SIG-M5 treated with dmso at 0.1 percent for 504 hours (cell line): ENCODE measurements around the gene PELI2.

Experiments
- DNase-seq: peaks from one replicate; lab custom pipeline; 2025; ENCODE audit not compliant: unreplicated experiment; lab: John Stamatoyannopoulos, UW

The PELI2 gene

DNA sequence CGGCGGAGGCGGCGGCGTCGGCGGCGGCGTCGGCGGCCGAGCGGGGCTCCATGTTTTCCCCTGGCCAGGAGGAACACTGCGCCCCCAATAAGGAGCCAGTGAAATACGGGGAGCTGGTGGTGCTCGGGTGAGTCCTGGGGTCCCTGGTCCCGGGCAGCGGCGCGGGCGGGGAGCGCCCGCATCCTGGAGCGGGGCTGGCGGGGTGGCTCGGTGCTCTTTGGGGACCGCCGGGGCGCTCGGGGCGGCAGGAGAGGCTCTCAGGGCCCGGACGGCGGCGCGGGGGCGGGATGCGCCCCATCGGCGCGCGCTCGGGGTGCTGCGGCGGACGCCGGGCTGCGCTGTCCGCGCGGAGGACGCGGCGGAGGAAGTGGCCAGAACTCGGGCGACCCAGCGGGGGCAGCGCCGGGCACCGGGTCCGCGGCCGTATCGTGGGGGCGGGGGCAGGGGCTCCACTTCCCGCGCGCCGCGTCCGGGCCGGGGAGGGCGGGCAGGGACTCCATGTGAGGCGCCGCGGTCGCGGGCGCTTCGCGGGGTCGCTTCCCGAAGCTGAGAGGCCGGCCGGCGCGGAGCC lies 485 bp downstream of the PELI2 start:
- no peak for DNase-seq

DNA sequence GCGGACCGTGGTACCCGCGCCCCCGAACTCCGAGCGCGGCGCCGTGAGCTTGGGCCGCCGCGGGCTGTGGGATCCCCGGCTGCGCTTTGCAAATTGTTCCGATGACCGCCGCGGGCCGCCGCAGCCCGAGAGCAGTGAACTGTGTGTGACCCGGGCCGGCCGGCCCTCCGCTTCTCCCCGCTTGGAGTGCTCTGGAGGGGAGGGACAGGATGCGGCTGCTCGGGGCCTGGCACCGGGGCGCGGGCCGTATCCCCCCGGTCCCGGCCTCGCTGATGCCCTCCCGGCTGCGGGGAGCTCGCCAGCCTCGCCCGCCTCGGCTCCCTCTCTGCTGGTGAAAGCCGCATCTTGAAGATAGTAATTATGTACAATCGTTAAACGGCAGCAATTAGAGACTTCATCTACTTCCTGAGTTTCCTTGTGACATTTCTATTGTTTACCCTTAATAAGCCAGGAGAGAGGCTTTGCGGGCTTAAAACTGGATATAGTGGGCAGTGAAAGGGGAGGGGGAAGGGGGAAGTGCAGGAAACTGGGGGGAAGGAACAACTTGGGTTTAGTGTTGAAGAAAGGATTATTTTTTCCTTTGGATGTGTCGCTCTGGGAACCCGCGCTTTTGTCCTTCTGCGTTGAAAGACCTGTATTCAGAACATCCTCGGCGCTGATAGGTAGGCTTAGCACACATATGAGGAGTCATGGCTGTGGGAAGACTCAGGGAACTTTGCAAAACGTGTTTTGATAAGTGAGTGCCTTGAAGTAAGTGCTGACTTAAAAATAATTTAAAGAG lies 1.2 kb downstream of the PELI2 start:
- peak; percentile 21 for DNase-seq

DNA sequence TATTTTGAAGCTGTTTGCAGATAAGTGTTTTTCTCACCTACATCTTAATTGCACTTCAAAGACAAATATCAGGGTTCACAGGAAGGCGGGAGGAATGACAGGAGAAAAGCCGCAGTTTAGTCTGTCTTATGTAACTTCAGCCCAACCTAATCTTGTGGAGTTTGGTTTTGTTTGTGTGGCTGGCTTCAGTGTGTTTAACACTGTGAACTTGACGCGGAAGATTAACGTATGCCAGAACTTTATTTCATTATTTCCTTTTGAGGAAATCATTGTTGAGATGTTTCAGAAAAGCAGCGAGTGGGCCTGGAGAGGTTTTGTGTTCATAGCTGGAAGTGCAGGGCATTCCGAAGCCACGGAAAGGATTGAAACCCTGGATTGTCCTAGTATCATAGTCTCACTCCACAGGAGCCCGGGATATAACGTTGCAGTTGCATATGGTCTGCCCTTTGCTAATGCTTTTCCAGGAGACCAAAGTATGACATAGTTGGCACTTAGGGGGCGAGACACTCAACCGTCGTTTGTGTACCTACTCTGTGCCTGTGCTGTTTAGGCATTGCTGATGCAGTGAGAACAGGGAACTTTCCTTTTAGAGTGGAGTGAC lies 2.0 kb downstream of the PELI2 start:
- DNase-seq = no peak

DNA sequence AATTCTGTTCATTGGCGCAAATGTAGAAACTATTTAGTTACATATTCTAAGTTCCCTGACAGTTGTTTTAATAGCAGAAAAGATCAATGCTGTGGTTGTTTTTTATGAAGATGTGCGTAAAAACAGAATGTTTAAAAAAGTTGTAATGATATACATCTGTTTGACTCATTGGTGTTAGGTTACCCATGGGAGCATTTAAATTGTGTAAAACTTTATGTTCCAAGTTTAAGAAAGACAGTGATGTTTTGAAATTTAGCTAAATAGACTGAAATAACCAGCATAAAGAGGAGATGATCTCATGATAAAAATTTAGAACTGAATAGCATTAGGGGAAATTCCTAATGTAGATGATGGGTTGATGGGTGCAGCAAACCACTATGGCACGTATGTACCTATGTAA lies 3.6 kb downstream of the PELI2 start:
- DNase-seq = no peak

DNA sequence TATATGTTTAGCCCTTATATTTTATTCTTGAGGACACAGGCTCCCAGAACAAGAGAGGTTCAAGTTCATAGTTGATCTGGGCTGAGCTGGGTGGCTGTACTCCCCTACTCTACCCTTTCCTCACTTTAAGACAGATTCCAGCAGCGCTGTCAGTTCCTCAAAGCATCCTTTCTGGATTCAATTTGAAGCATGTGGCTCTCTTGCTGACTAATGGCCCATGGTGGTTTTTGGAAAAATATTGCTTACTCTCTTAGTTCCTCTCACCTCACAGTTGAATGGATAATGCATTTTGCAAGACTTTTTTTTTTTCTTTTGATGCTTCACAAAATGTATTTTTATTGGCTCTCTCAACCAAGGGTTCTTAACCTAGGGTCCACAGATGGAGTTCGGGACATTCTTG lies 4.1 kb downstream of the PELI2 start:
- DNase-seq = no peak

DNA sequence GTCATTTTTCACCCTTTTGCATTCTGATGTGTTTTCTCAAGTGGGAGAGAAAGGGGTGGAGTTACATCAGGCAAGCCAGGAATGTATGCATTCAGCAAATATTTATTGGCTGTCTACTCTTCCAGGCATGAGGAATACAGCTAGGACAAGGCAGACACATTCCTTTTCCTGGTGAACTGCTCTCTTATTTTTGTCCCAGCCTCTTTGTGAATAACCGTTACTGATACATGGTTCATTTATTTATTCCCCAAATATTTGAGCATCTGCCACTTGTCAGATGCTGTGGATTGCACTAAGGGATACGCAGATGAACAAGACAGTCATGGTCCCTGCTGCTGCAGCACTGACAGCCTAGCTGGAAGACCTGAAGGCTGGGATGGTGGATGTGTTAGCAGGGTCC lies 6.1 kb downstream of the PELI2 start:
- DNase-seq = no peak

DNA sequence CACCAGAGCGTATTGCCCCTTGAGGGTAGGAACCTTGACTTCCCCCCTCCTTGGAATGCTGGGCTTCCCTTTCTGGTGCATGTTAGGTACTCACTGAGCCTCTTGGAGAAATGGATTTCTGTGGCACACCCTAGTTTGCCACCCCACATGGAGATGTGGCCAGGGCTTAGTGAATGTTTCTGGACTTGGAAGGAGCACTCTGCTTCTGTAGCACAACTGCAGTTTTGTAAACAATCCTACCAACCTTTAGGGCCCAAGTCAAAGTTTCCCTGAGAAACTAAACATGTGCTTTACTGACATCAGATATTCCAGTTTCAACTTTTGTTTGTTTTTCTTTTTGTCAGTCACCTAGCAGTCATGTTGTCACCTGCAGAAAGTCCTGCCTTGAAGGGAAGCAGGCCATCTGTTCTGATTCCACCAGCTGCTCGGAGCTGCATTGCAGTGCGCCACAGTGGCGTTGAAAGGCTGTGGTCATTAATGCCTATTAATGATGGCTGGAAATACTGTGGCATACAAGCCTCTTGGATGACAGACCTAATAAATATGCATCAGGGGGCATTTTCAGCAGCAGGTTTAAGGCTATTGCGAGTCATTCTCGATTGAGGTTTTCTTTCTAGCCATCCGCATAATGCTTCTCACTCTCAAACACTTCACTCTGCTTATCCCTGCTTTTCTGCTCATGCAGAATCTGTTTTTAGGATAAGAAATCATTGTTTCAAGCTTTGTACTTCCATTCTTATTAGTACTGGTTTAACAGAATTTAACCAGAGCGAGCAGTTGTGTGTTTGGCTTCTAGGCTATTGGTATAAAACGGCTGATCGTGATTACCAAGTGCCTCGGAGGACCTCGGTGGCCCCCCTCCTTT lies 7.8 kb downstream of the PELI2 start:
- no peak for DNase-seq

DNA sequence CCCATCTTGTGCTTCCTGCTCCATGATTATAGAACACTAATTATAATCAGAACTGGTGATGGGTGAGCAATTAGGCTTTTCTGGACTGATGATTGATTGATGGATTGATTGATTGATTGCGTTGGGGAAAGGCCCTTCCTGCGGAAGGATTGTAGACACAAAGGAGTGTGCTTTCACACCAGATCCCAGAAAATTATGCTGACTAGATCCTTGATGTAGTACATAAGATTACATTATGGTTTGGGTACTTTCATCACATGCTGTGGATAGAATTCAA lies 8.4 kb downstream of the PELI2 start:
- no peak for DNase-seq

DNA sequence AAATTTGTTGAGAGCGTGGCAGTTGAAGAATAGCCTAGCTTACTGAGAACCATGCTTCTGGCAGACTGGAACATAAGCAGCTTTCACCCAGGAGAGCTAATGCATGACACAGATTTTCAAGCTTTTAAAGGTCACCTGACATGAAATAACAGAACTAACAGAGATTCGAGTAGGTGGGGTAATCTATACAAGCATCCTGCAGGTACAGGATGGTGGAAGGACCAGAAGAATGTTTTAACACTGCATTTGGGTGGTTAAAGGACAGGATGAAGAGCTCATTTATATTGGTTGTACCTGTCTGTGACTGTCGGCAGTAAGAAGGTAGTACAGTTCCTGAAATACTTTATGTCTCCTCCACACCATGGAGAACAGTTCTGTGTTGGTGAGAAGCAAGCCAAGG lies 8.9 kb downstream of the PELI2 start:
- no peak for DNase-seq

DNA sequence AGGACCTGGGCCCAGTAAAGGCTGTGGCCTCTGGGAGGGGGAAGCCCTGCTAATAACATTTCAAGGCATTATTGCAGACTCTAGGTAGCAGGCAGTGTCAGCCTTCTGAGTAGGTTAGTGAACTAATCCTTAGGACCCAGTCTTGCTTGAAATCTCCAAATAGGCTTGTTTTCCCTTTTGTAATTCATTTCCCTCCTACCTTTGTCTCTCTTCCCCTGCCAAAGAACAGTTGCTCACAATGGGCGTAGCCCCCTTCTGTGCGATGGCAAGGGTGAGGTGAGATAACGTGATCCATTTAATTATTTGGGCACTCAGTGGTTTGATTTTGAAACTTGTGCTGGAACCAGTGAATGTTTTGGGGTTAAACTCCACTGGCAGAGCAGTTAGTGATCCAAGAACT lies 10.9 kb downstream of the PELI2 start:
- DNase-seq = no peak

DNA sequence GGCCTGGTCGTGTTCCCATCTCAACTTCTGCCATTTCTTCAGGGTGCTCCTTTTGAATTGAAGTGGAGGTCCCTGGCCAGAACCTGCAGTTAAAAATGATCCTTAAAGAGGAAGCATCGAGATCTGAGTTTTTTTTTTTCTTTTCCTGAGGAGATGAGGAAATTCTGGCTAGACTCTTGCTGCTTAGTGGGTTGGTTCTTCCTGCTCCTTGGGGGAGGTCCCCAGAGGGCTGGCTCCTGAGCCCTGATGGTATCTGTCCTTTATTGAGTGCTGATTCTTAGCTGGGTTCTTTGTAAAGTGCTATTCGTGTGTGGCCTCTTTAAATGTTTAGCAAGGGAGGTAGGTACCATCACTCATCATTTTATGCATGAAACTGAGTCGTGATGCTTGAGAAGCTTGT lies 11.7 kb downstream of the PELI2 start:
- DNase-seq = peak; percentile 71

DNA sequence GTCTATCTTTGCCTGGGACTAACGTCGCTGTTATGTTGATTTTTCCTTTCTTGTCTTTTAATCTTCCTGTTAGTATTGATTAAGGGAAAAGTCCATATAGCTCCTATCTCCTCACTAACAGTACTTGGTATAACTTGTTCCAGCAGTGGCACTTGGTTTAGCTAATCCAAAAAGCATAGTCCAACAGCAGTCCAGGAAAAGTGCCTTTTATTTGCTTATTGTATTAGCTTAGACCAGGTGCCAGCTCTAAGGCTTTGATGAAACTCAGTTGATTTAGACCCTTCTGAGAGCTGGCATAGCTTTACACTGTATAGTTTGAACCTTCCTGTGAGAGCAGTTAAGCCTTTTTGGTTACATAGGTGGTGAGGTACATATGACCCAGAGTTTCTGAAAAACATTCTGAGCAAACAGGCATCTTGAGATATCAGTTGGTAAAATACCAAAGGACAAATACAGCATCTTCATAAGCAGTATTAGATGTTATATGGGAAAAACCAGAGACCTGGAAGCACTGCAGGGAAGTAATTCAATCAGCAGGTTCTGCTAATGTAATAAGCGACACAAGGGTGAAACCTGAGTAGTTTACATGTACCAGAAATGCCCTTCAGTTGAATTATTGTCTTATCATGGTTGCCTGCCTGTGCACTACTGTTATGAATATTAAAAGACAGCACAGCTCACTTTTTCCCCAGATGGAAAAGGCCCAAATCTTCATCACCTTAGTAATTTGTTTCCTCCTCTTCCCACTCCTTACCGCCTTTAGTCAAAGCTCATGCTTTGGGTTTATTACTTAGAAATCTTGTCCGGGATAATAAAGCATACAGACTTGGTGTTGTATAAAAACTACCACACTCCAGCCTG lies 13.0 kb downstream of the PELI2 start:
- no peak for DNase-seq

DNA sequence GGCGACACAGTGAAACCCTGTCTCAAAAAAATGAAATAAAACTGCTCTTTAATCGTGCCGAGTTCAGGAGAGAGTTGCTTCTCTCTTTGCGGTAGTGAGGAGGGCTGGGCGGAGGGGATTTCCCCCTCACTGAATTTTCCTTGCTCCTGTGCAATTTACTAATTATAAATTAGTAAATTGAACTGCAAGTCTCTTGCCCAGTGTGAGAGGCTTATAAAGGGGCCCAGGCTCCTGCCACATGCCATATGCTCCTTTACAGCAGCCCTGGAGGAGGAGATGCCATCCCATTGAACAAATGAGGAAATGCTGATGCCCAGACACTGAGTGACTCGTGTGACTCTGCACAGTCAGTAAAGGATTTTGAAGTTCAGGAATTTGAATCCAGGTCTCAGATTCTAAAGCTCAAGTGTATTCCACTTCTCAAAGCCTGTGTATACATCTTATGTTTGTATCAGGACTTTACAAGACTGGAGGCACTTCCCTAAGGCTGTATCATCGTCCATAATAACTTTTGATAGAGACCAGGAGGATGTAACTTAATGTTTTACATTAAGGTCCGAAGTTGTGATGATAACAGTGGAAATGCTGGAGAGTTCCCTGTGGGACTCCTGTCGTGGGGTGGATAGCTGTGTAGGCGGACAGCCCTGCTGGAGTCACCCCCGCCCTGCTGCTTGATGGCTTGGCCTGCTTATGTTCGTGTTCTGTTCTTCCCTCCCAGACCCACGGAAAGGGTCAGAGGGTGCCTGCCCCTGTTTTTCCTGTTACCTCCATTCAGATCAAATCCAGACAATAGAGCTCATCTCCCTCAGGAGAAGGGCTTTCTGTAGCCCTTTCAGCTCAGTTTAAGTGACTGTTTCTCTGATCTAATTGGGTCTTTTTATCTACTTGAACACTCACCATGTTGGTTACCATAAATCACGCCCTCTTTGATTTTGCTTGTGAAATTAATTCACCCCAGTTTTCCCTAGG lies 13.9 kb downstream of the PELI2 start:
- DNase-seq = no peak

DNA sequence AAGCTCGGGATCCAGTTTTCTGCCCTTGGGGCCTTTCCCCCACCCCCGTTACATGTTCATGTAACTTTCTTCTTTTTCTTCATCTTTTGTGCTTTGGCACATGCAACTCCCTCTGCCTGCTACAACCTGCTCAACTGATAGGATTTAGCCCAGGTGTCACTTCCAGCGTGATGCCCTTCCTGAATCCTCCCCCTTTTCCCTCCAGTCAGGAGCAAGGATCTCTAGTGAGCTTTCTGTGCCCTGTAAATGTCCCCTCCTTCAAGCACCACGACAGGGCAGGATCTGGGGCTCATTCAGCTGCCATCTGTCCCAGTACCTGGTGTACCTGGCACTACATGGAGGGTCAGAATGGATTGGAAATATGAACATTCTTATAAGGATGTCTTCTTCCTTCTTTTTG lies 15.3 kb downstream of the PELI2 start:
- no peak for DNase-seq

DNA sequence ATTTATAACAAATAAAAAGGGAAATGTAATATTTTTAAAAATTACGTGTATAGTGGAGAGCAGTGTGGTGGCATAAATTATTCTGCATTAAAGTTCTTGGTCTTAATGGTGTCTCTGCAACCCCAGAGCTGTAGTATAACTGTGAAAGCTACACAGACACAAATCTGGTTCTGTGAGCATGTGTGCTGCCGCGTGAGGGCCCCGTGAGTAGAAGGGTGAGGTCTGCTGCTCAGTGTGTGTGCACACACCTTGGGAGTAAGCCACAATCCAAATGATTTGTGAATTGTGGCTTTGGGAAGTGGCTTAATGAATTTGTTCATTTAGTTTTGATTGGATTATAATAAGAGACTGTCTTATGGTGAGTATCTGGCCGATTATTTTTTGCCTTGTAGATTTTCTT lies 16.8 kb downstream of the PELI2 start:
- DNase-seq = no peak

DNA sequence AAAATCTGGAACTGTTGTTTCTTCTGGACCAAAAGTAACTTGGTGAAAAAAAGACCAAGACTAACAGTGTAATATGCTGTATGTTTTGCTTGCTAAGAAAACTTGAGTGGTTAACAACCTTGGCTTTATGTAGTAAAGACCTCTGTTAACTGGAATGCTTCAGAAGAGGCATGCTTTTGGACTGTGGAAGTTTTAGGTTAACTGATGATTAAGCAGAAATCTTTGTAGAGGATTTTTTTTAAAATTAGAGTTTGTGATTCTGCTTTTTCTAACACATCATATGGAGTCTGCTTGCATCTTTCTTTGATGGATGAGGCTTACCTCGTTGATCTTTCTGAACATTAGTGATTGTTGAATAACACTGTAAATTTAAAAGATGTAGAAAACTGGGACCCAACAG lies 17.5 kb downstream of the PELI2 start:
- no peak for DNase-seq

DNA sequence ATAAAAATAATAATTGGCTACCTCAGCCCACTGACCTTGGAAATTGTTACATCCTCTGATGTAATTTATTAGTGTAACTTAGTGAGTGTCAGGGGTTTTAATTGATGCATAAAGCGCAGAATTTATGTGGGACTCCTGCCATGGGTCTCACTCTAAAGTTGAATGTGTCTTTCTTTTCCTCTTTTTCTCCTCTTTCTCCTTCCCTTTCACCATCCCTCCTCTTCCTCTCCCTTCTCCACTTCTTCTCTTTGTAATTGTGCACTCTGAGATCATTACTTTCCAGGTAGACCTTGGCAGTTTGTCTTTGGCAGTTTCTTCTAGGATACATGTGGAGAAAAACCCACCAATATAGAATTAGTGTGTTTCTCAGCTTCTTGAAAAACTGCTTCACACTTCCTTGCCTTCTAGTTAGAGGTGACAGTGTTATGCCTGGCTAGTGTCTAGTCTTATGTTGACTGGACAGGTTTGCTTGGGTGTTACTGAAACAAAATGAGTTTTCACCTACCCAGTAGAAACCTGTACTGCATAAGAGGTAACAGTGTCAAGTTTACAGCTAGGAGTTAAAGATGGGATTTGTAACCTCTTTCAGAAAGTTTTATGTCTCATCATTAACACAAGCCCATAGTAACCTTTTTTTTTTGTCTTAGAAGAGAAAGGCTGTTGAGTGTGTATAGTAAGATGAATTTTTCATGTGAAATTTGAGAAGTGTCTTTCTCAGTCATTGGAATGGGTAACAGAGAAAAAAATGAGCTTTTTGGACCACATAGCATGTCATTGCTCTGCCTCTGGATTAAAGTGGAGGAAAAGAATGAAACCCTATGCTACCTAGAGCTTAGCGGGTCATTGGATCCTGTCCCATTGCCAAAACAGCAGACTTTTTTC lies 18.6 kb downstream of the PELI2 start:
- DNase-seq = no peak

DNA sequence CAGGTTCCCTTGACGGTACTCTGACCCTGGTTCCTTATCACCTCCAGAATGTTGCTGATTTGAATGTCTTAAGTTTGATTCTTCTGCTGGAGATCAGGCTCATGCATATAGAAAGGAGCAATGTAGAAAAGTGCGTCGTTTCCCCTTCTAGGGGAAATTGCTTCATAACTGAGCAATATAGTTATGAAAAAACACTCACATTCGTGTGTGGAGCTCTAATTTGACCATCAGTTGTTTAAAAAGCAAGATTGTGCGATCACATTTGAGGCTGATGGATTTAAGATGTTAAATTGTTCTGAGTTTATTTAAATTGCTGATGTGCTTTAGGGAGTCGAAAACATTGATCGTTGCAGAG lies 19.2 kb downstream of the PELI2 start:
- DNase-seq = peak; percentile 13

DNA sequence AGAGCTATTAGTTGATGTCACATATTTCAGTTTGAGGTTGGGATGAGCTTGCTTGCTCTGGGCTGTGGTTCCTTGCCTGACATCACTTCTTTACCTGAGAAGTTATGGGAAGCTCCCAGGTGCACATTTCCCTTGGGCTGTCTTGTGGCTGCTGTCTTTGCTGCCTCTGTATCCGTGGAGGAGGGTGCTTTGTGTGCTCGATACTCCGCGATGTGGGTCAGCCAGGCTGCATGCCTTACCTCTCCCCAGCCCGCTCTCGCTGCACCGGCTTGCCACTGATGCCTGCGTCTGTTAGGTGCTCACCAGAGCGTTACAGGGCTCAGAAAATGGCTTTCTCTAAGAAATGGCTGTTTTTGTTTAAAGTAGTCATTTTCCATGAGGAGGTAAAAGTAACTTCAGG lies 19.6 kb downstream of the PELI2 start:
- no peak for DNase-seq
